ENCODE measurements around the gene RPL13. TPM values are rescaled to one million over a fixed set of nuclear protein-coding genes. Genes with fewer than 3 reads are reported as not detected.

The RPL13 gene
- total RNA-seq, 1 experiment from 2014 or later, result 1,779 TPM

- no peaks in the 10 kb centered on the region for H3K9me3 Mint-ChIP-seq (ENCODE audit: low read depth, unreplicated experiment)
- no peaks in the 10 kb centered on the region for H3K27me3 Mint-ChIP-seq (ENCODE audit: unreplicated experiment)
- CTCF ChIA-PET, result no interaction called here
- peak overlapping the region; percentile 96 for H3K4me3 Mint-ChIP-seq (ENCODE audit: low read depth, unreplicated experiment)
- peaks cover 46% of the 10 kb centered on the region for H3K4me1 Mint-ChIP-seq (ENCODE audit: low read depth, unreplicated experiment)
- no TSS peak for BruUV-seq (replicated peaks)
- peak overlapping the region; percentile 50 for H3K27ac Mint-ChIP-seq (ENCODE audit: unreplicated experiment)
- DNase-seq, result no peak
- peaks cover 96% of the 10 kb centered on the region for H3K36me3 Mint-ChIP-seq (ENCODE audit: insufficient read depth, unreplicated experiment)
- intact Hi-C loops (cut with micrococcal nuclease; ENCODE audit: unreplicated experiment), result loop anchor here (5.0 kb wide), 1 partner anchor 229 kb away; no protein-coding TSS in a partner anchor
- no peak for TF ChIP-seq CTCF (IDR thresholded peaks at IDR 0.05; ENCODE audit: unreplicated experiment)
These were observed 831 bp downstream of the RPL13 start for GRCh38 chr16:89561142-89561883.

GRCh38 chr16:89561884-89562599 lies 1.6 kb downstream of the RPL13 start:
- DNase-seq, result peak; percentile 54
- CTCF ChIA-PET, result no interaction called here
- TF ChIP-seq CTCF (IDR thresholded peaks at IDR 0.05; ENCODE audit: unreplicated experiment), result no peak
- peaks cover 94% of the 10 kb centered on the region for H3K36me3 Mint-ChIP-seq (ENCODE audit: insufficient read depth, unreplicated experiment)
- BruUV-seq (replicated peaks), result TSS peak; percentile 46
- H3K4me1 Mint-ChIP-seq (ENCODE audit: low read depth, unreplicated experiment), result peaks cover 48% of the 10 kb centered on the region
- no peaks in the 10 kb centered on the region for H3K27me3 Mint-ChIP-seq (ENCODE audit: unreplicated experiment)
- peak overlapping the region; percentile 50 for H3K27ac Mint-ChIP-seq (ENCODE audit: unreplicated experiment)
- H3K4me3 Mint-ChIP-seq (ENCODE audit: low read depth, unreplicated experiment), result peak overlapping the region; percentile 96
- intact Hi-C loops (cut with micrococcal nuclease; ENCODE audit: unreplicated experiment), result loop anchor here (5.0 kb wide), 1 partner anchor 230 kb away; no protein-coding TSS in a partner anchor
- H3K9me3 Mint-ChIP-seq (ENCODE audit: low read depth, unreplicated experiment), result no peaks in the 10 kb centered on the region

- CTCF ChIA-PET, result no interaction called here
- Mint-ChIP-seq H3K27ac (ENCODE audit: unreplicated experiment) (no peak overlapping the region), H3K27me3 (ENCODE audit: unreplicated experiment) (no peaks in the 10 kb centered on the region), H3K4me1 (ENCODE audit: low read depth, unreplicated experiment) (peaks cover 48% of the 10 kb centered on the region), H3K9me3 (ENCODE audit: low read depth, unreplicated experiment) (no peaks in the 10 kb centered on the region), H3K4me3 (ENCODE audit: low read depth, unreplicated experiment) (peak overlapping the region; percentile 96), H3K36me3 (ENCODE audit: insufficient read depth, unreplicated experiment) (peaks cover 91% of the 10 kb centered on the region)
- no peak for TF ChIP-seq CTCF (IDR thresholded peaks at IDR 0.05; ENCODE audit: unreplicated experiment)
- DNase-seq, result no peak
- BruUV-seq (replicated peaks), result no TSS peak
- intact Hi-C loops (cut with micrococcal nuclease; ENCODE audit: unreplicated experiment), result loop anchor here (5.0 kb wide), 1 partner anchor 231 kb away; no protein-coding TSS in a partner anchor
These were observed 2.5 kb downstream of the RPL13 start for GRCh38 chr16:89562939-89563338.

GRCh38 chr16:89563639-89564392 lies 3.3 kb downstream of the RPL13 start:
- Mint-ChIP-seq H3K4me1 (ENCODE audit: low read depth, unreplicated experiment) (peaks cover 48% of the 10 kb centered on the region), H3K9me3 (ENCODE audit: low read depth, unreplicated experiment) (no peaks in the 10 kb centered on the region), H3K4me3 (ENCODE audit: low read depth, unreplicated experiment) (peak overlapping the region; percentile 61), H3K27ac (ENCODE audit: unreplicated experiment) (peak overlapping the region; percentile 82), H3K27me3 (ENCODE audit: unreplicated experiment) (peaks cover 3% of the 10 kb centered on the region), H3K36me3 (ENCODE audit: insufficient read depth, unreplicated experiment) (peaks cover 95% of the 10 kb centered on the region)
- CTCF ChIA-PET, result no interaction called here
- TF ChIP-seq CTCF (IDR thresholded peaks at IDR 0.05; ENCODE audit: unreplicated experiment), result no peak
- intact Hi-C loops (cut with micrococcal nuclease; ENCODE audit: unreplicated experiment), result loop anchor here (5.0 kb wide), 1 partner anchor 232 kb away; no protein-coding TSS in a partner anchor
- no TSS peak for BruUV-seq (replicated peaks)
- DNase-seq, result no peak

Data from Calu3 (cell line).